Smooth muscle cell (in vitro differentiated cells): ENCODE data around the gene TCEA2. TPM values are rescaled to one million over a fixed set of nuclear protein-coding genes. Genes with fewer than 3 reads are reported as not detected.

Experiments
- DNase-seq: peaks from one replicate; lab custom pipeline; 2025; ENCODE audit not compliant: unreplicated experiment; lab: John Stamatoyannopoulos, UW
- H2AFZ ChIP-seq: fragments of 200-600 bp; sonication (generic); 2 replicates; pipeline ENCODE4 v1.6.0; 2016; ENCODE audit warnings: antibody characterized with exemption, low read depth, mild to moderate bottlenecking
- H3F3A ChIP-seq: fragments of 200-600 bp; sonication (generic); 2 replicates; pipeline ENCODE4 v1.6.0; 2017; ENCODE audit warnings: antibody characterized with exemption, low read depth
- H3K27ac ChIP-seq: fragments of 200-600 bp; sonication (generic); 2 replicates; pipeline ENCODE4 v1.5.1; 2016; ENCODE audit warnings: low read depth, mild to moderate bottlenecking
- H3K27me3 ChIP-seq: fragments of 200-600 bp; sonication (generic); 2 replicates; pipeline ENCODE4 v1.6.1; 2016; ENCODE audit warnings: low read depth, mild to moderate bottlenecking
- H3K36me3 ChIP-seq: fragments of 200-600 bp; sonication (generic); 2 replicates; pipeline ENCODE4 v1.5.1; 2016; ENCODE audit warnings: low read depth
- H3K4me1 ChIP-seq: fragments of 200-600 bp; sonication (generic); 2 replicates; pipeline ENCODE4 v1.5.1; 2016; ENCODE audit warnings: low read depth
- H3K4me2 ChIP-seq: fragments of 200-600 bp; sonication (generic); 2 replicates; pipeline ENCODE4 v1.6.0; 2016; ENCODE audit warnings: mild to moderate bottlenecking
- H3K4me3 ChIP-seq: fragments of 200-600 bp; sonication (generic); 2 replicates; pipeline ENCODE4 v1.5.1; 2016; ENCODE audit warnings: mild to moderate bottlenecking
- H3K79me2 ChIP-seq: fragments of 200-600 bp; sonication (generic); 2 replicates; pipeline ENCODE4 v1.6.0; 2016; ENCODE audit warnings: low read depth, mild to moderate bottlenecking
- H3K9ac ChIP-seq: fragments of 200-600 bp; sonication (generic); 2 replicates; pipeline ENCODE4 v1.6.0; 2016; ENCODE audit warnings: low read depth
- H3K9me3 ChIP-seq: fragments of 200-600 bp; sonication (generic); replicated peaks from 2 replicates; pipeline ENCODE4 v1.5.1; 2016; ENCODE audit warnings: low read depth
- H4K20me1 ChIP-seq: fragments of 200-600 bp; sonication (generic); 2 replicates; pipeline ENCODE4 v1.6.0; 2016; ENCODE audit warnings: low read depth
- WGBS: methylation state at CpG from one replicate; pipeline ENCODE4 v1.1.7; 2016; ENCODE audit warnings: low lambda C conversion rate; 5-methylcytosine and 5-hydroxymethylcytosine counted together
- polyA plus RNA-seq: library from polyadenylated mRNA; unstranded; fragments of >200 nt; fragmentation: Nextera tagmentation; extraction: Ambion mirVana; gene quantifications from 2 replicates; pipeline ENCODE4 v1.2.1, GENCODE V29; 2016
- total RNA-seq: library from RNA; depleted of rRNA; stranded (reverse); fragments of >200 nt; gene quantifications from 2 replicates; pipeline ENCODE4 v1.2.3, GENCODE V29; 2014
- TF ChIP-seq, protein P1 (sequence below): fragments of 200-600 bp; sonication (generic); IDR thresholded peaks from 2 replicates; pipeline ENCODE4 v1.5.1; 2017; ENCODE audit warnings: borderline replicate concordance, mild to moderate bottlenecking, antibody characterized with exemption; ENCODE audit not compliant: insufficient read depth, poor library complexity, severe bottlenecking

The TCEA2 gene
- total and polyA plus RNA-seq, 2 experiments from 2014 or later = 24.9 to 89.5 TPM

DNA sequence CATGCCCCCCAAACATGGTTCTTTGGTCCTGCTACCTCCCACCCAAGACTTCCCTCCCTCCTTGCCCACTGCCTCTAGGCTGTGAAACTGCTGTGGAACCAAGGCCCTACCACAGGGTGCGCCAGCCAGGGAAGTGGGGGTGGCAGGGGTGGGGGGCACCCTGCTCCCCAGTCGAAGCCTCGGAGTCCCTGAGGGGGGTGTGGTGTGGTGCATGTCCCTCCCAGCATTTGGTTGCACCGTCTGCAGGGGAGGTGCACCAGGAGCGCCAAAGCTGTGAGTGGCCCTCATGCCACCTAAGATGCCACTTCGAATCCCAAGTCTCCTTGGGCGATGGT is 14.5 kb downstream of the TCEA2 start:
- 96% methylated on average over 7 of the region's 7 CpGs for WGBS
- no peak overlapping the region for H2AFZ ChIP-seq

DNA sequence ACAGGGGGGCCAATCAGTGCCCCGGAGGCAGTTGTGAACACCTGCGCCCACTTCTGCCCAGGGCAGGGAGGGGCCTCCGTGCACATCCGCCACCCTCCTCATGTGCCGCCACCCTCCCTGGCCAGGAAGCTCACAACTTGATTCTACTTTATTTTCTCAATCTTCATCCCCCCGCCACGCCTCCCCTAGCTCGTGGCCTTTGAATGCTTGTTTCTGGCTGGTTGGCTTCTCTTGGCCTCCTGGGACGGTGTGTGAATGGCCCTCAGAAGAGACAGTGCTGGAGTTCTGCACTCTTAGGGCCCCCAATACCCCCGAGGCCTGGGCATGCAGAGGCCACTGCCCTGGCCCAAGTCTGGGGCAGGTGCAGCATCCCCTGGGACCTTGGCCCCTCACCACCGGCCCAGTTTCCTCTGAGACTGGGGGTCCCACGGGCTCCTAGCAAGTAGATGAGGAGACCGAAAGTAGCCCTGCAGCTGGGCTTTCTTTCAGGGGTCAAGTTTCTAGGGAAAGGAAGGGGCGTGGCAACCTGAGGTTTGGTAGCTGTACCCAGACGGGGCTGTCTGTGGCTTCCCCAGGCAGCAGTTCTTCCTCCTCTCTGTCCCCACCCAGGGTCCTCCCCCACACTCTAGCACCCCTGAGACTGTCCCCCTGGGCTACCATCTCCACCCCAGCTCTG is 15.0 kb downstream of the TCEA2 start:
- H3K4me2 ChIP-seq = no peak overlapping the region
- no peak overlapping the region for H2AFZ ChIP-seq
- H3K4me1 ChIP-seq = peaks cover 7% of the 10 kb centered on the region
- WGBS = 93% methylated on average over 14 of the region's 15 CpGs
- H3K36me3 ChIP-seq = no peaks in the 10 kb centered on the region
- peaks cover 12% of the 10 kb centered on the region for H3F3A ChIP-seq
- peak overlapping the region; percentile 76 for H3K4me3 ChIP-seq
- no peak overlapping the region for H3K27ac ChIP-seq
- H3K9ac ChIP-seq = no peak overlapping the region
- TF ChIP-seq, protein P1, sequence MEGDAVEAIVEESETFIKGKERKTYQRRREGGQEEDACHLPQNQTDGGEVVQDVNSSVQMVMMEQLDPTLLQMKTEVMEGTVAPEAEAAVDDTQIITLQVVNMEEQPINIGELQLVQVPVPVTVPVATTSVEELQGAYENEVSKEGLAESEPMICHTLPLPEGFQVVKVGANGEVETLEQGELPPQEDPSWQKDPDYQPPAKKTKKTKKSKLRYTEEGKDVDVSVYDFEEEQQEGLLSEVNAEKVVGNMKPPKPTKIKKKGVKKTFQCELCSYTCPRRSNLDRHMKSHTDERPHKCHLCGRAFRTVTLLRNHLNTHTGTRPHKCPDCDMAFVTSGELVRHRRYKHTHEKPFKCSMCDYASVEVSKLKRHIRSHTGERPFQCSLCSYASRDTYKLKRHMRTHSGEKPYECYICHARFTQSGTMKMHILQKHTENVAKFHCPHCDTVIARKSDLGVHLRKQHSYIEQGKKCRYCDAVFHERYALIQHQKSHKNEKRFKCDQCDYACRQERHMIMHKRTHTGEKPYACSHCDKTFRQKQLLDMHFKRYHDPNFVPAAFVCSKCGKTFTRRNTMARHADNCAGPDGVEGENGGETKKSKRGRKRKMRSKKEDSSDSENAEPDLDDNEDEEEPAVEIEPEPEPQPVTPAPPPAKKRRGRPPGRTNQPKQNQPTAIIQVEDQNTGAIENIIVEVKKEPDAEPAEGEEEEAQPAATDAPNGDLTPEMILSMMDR = no peak
- no peaks in the 10 kb centered on the region for H3K9me3 ChIP-seq
- H4K20me1 ChIP-seq = no peaks in the 10 kb centered on the region
- H3K27me3 ChIP-seq = no peaks in the 10 kb centered on the region
- no peak for DNase-seq
- H3K79me2 ChIP-seq = no peaks in the 10 kb centered on the region

More for the DNA sequence above, 14.5 kb downstream of the TCEA2 start:
- H3K4me1 ChIP-seq = peaks cover 5% of the 10 kb centered on the region
- no peaks in the 10 kb centered on the region for H4K20me1 ChIP-seq
- H3K79me2 ChIP-seq = no peaks in the 10 kb centered on the region
- no peaks in the 10 kb centered on the region for H3K36me3 ChIP-seq
- no peak for DNase-seq
- no peak overlapping the region for H3K27ac ChIP-seq
- H3K27me3 ChIP-seq = no peaks in the 10 kb centered on the region
- TF ChIP-seq, protein P1 = no peak
- peaks cover 10% of the 10 kb centered on the region for H3F3A ChIP-seq
- H3K4me3 ChIP-seq = no peak overlapping the region
- H3K9ac ChIP-seq = no peak overlapping the region
- H3K9me3 ChIP-seq = no peaks in the 10 kb centered on the region
- no peak overlapping the region for H3K4me2 ChIP-seq

DNA sequence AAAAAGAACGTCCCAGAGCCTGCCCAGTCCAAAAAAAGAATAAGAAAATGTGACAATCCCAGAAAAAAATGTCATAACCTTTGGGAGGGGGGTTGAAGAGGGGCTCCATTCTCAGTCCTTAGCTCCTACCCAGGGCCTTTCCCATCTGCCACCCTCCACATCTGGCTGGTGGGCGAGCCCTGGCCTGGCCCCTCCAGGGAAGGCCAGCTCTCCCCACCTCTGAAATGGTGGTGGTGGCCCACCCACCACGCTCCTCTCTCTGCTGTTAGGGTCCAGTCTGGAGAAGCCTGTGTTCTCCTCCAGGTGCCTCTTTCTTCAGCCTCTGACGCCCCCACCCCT is 15.9 kb downstream of the TCEA2 start:
- TF ChIP-seq, protein P1 = no peak

More for the DNA sequence above, 15.9 kb downstream of the TCEA2 start:
- DNase-seq = no peak
- Histone ChIP-seq H4K20me1 (no peaks in the 10 kb centered on the region), H3K4me2 (peak overlapping the region; percentile 89), H2AFZ (no peak overlapping the region), H3K27me3 (peaks cover 3% of the 10 kb centered on the region), H3F3A (peaks cover 14% of the 10 kb centered on the region), H3K9ac (peak overlapping the region; percentile 60), H3K79me2 (no peaks in the 10 kb centered on the region), H3K27ac (no peak overlapping the region), H3K4me3 (peak overlapping the region; percentile 76), H3K36me3 (no peaks in the 10 kb centered on the region), H3K9me3 (no peaks in the 10 kb centered on the region), H3K4me1 (peaks cover 11% of the 10 kb centered on the region)
- 48% methylated on average over 4 of the region's 4 CpGs for WGBS
